HG03280 (cell line): ENCODE results near the gene DNM3.

Experiments
- ATAC-seq: cut with Tn5 transposase; IDR thresholded peaks from one replicate; pipeline ENCODE4 v1.9.1; 2021; ENCODE audit warnings: mild to moderate bottlenecking, moderate library complexity; ENCODE audit not compliant: unreplicated experiment

The DNM3 gene

DNA sequence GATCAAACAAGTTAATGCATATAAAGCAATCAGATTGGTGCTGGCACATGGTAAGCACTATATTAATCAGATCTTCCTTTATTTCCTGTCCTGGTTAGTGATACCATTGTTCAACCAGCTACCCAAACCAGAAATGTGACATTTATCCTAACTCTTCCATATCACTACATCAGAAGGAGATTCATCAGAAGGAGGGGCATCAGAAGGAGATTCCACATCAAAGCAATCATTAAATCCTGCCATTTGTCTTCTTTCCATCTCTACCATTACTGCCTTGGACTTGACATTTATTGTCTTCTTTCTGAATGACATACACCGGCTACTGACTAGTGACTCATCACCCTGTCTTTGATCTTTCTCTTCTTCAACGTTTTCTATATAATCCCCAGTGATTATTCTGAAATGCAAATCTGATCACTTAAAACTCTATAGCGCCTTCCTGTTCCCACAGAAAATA, 75.0 kb downstream of the DNM3 start:
- no peak for ATAC-seq

DNA sequence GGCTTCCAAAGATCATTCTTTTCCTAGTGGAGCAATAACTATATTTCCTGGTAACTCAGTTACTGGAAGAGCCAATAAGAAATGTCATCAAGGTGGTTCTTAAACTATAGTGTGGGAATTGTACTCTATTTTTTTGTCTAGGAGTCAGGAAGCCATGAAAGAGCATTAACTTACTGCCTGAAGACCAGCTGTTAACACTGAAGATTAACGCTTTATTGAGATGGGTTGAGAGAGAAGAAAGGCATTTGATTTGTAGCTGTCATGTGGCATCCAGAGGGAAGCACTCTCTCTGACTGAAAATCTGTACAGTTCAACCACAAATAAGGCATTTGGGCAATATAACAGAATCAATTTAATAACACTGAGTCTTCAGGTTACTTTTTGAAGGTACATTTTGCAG, 76.0 kb downstream of the DNM3 start:
- no peak for ATAC-seq

DNA sequence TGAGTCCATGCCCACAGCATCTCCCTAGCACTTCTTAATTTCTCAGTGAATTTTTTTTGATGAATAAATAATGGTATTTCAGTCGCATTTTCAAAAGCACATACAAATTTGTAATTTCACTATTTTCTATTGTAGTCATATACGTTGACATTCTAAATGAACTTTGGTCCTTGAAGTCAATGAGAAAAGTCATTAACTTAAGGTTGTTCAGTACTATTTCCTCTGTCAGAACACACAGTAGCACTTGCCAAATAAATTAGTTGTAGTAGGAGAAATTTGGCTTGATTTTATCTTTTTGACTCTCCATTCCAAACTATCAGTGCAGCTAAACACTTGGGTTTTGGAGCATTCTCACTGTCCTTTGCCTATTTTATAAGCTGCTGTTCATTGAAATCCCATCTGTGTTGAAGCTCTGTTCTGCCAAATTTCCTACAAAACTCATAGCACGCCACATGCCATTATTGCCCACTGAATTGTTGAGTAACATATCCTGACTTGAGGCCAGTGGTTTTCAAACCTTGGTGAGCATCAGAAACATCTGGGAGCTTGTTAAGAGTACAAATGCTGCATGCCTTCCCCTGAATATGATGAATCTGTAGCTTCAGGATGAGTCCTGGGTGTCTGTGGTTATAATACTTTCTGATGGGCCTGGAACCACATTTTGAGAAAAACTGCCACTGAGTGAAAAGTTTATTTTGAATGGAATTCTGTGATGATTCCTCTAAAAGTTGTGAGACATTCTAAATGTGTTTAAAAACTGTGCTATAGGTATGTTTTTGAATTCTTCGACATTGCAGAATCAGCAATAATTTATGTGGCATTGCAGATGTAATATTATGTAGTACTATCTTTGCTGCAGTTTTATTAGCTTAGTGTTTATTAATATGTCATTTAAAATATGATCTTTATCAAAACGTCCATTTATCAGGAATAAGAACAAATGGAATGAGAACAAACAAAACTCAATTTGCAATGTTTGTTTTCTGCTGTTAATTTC, 78.9 kb downstream of the DNM3 start:
- ATAC-seq = no peak

DNA sequence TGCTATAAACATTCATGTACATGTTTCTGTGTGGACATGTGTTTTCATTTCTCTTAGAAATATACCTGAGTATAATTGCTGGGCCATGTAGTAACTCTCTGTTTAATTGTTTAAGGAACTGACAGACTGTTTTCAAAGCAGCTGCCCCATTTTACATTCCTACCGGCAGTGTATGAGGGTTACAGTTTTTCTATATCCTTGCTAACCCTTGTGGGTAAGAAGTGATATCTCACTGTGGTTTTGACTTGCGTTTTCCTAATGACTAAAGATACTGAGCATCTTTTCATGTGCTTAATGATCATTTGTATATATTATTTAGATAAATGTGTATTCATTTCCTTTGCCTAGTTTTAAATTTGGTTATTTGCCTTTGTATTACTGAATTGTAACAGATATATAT, 81.7 kb downstream of the DNM3 start:
- ATAC-seq = no peak

DNA sequence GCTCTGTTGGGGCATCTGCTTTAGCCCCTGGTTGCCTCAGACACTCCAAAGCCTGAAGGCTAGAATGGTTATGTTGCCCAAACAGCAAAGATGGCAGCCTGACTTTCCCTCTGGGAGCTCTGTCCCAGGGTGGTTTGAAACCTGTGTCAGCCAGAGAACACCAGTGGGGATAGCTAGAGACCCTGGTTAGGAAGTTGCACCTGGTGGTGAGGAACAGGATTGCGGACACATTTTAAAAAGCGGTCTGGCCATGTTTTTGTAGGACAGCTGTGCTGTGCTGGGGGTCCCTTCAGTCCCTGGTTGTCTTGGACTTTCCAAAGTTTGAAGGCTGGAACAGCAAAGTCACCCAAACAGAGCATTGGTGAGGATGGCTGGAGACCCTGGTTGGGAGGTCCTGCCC, 87.8 kb downstream of the DNM3 start:
- no peak for ATAC-seq

DNA sequence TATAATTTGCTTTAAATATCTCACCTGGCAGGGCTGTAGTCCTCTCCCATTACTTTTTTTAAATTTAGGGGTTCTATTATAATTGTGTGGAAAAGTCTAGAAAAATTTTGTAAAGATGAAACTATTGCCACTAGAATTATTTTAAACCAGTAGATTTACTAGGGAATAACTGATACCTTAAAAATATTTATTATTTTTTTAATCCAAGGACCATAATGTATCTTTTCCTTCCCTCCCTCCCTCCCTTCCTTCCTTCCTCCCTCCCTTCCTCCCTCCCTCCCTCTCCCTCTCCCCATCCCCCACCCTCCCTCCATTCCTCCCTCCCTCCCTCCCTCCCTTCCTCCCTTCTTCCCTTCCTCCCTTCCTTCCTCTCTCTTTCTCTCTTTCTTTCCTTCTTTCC, 90.5 kb downstream of the DNM3 start:
- no peak for ATAC-seq

DNA sequence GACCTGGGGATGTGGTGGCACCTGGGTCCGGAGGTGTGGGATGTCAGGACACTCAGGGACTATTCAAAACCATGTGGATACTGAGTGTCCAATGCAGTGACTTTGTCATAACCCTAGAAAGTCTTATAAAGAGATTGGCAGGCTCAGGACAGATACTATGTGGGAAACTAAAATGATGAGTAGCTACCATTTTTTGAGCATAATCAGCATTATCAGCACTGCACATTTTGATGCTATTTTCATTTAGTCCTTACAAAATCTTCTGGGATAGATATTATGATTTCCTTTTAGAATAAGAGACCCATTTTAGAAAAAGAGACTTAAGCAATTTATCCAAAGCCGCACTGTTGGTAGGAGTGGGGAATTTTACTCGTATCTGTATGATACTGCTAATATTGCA, 93.4 kb downstream of the DNM3 start:
- ATAC-seq = no peak

DNA sequence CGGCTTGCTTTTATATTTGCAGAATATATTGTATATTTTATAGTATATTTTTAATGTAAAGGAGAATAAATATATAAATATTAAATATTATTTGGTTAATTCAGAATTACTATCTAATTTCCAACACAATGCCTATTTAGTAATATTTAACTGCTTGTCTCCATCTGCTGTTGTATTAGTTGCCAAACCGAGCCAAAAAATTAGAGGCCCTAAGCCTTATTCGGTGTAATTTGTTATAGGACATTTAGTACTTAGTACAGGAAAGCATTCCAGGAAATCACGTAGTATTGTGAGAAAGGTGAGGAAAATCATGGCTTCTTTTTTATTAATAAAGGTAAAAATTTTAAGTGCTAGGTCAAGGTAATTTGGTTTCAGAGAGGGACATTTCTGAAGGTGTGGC, 93.8 kb downstream of the DNM3 start:
- no peak for ATAC-seq

DNA sequence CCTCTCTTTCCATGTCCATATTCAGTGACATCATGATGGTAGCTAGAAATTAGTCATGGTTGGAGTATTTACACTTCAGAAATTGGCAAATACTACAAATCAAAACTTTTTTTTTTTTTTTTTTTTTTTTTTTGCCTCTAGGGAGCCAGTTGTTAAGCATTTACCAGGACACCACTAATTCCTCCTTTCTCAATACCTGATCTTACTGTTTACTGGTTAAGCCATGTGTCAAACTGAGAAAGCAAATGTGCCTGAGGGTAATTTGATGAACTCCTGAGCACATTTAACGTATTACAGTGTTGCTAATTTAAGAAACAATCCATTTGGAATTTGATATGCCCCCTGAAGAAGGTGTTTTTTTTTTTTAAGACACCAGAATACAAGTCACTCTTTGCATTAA, 94.4 kb downstream of the DNM3 start:
- ATAC-seq = no peak

DNA sequence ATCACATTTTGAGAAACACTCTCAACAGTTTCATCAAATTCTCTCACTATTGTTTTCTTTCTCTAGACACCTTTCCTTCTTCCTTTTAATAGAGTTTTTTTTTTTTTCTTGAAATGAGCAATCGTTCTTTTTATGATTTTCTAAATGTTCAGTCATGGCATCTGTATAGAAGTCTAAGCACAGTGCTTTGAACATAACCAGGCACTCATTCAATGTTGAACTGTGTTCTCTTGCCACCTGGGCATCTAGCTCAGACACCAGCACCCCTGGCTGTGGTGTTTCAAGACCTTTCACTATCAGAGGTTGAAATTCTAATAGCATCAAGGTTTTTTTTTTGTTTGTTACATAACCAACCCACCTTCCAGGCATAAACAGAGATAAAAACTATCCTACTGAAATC, 96.6 kb downstream of the DNM3 start:
- ATAC-seq = no peak

DNA sequence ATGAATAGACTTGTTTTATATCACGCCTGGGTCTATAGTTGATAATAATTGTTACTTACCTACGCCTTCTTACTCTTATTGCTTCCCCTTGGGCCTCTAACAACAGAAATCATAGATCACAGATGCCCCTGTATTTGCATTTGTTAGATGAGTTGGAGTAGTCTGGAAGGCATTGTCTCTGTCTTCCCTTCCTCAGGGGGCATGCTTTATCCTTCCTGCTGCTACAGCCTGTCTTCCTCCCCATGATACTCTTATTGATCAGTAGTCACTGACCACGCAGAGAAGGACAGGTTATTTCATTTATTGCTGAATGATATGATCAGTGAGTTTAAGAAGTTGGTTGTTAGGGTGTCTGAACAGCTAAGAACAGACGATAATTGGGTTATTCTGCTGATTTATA, 98.4 kb downstream of the DNM3 start:
- ATAC-seq = no peak

DNA sequence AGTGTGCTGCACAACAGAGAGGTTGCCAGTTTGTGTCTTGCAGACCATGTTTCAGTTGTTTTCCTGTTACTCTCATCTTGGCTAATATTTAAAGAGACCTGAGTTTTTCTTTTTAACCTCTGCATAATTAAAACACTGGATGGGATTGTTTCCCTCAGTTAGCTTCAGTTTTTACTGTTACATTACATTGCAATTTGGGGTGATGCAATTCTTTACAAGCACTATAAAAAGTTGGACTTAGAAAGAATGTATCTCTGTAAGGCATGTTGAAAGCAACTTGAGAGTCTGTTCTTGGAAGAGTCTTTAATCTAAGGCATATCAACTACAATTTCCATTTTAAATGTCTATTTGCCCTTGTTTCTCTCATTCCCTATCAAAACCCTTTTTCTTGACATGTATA, 99.1 kb downstream of the DNM3 start:
- ATAC-seq = no peak

DNA sequence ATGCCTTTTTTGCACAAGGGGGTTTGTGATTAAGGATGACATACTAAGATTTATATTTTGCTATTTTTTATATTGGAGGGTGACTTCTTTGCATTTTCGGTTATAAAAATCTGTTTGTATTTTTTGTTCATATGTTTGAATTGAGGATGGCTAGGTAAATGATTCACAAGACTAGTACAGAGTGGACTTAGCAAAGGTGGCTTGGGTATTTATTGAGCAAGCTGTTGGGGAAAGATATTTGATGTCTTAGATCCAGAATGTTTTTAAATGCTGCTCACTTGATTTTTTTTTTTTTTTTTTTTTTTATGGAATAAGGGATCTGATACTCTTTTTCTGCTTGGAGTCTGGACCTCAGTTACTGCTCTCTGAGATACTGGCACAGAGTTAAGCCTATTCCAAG, 100.6 kb downstream of the DNM3 start:
- no peak for ATAC-seq

DNA sequence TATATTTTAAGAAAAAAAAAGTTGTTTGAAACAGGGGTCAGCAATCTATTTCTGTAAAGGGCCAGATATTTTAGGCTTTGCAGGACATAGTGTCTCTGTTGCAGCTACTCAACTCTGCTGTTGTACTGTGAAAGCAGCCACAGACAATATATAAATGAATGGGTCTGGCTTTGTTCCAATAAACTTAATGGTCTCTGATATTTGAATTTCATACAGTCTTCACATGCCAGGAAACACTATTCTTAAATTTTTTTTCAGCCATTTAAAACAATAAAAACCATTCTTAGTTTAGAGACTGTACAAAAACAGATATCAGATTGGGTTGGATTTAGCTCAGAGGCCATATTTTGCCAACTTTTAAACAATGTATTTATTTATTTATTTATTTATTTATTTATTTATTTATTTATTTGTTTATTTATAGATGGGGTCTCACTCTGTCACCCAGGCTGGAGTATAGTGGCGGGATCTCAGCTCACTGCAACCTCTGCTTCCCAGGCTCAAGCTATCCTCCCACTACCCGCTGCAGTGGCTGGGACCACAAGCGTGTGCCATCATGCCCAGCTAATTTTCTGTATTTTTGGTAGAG, 102.8 kb downstream of the DNM3 start:
- ATAC-seq = no peak

DNA sequence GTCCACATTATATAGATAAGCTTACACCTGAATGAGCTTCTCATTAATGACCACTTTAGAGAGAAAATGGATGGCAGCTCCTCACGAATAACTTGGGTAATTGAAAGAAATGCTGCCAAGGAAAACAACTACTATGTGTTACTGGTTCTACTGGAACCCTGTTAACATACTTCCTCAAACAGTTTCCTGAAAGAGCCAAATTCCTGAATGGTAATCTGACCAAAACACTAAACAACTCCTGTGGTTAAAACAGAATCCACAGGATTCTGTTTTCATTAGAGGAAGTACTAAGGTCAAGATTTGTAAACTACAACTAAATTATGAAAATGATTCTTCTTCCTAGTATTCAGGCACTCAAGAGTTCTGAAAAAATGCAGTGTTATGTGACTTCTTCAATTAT, 107.2 kb downstream of the DNM3 start:
- no peak for ATAC-seq

DNA sequence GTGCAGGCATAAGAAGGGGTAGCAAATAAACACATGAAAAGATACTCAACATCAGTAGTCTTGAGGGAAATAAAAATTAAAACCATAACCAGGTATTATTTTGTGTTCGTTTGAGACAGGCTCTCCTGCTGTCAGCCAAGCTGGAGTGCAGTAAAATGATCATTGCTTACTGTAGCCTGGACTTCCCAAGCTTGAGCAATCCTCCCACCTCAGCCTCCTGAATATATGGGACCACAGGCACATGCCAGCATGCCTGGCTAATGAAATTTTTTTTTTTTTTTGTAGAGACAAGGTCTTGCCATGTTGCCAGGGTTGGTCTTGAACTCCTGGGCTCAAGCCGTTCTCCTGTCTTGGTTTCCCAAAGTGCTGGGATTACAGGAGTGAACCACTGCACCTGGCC, 108.0 kb downstream of the DNM3 start:
- no peak for ATAC-seq

DNA sequence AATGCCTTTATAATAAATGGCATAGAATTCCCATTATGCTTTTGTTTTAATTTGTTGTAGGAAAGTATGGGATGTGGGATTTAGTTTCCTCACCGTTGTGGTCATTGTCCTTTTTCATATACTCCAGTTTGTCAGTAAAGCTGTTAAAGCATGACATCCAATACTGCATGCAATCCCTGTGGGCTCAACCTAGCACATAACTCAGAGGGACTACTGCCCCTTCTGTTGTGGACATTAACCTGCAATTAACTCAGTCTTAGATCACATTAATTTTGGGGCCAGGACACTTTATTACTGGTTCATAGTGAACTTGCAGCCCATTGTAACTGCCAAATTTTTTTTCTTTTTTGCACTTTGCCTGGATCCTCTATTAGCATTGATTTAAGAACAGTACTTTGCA, 112.5 kb downstream of the DNM3 start:
- ATAC-seq = no peak

DNA sequence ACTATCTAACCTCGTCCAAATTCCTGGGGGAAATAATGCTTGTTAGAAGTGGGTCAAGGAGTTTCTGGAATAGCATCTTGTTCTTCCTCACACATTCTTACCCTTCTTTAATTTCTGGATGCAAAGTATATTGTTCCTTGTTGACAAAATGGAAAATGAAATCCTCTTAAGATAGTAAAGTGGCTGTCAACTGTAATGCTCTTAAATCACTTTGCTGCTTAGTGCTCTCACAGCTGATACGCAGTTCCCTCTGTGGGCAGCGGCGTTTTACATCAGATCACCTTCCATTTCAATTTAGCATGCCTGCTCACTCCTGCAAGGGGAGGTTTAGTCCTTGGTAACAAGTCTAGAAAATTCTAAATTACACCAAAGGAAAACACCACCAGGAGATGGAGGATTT, 113.1 kb downstream of the DNM3 start:
- ATAC-seq = no peak

DNA sequence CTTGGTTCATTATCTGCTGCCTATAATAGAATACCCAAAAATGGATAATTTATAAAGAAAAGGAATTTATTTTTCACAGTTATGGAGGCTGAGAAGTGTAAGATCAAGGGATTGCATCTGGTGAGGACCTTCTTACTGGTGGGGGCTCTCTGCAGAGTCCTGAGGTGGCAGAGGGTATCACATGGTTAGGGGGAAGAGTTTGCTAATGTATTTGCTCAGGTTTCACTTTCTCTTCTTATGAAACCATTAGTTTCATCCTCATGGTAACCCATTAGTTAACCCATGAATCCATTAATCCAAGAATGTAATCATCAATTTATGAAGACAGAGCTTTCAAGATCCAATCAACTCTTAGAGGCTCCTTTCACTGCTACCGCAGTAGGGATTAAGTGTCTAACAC, 120.6 kb downstream of the DNM3 start:
- no peak for ATAC-seq

DNA sequence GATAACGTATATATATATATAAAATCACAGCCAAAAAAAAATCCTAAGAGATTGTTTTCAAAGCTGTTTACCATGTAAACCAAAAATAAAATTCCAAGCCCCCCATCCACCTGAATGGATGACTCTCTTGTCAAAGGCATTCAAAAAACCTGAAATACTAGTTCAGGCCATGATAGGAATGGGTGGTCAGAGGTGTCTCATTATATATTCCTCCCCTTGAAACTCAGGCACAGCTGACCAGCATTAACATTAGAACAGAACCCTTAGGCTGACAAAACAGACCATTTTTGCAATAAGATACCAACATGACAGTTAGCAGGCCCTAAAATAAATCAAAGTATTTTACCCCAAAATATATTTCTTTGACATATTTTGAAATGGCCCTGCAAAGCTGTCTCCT, 122.5 kb downstream of the DNM3 start:
- no peak for ATAC-seq

DNA sequence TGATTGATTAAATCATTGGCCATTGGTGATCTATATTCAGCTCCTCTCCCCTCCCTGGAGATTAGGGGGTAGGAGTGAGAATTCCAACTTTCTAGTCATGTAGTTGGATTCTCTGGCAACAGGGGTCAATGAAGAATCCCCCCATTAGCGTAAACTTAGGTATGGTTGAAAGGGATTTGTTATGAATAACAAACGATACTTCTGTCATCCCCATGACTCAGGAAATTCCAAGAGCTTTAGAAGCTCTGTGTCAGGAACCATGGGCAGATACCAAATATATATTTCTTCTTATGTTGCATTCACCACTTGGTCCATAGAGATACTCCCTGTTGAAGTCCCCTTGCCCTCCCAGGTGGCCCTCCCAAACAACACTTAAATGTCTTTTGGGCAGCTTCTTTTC, 124.5 kb downstream of the DNM3 start:
- ATAC-seq = no peak

DNA sequence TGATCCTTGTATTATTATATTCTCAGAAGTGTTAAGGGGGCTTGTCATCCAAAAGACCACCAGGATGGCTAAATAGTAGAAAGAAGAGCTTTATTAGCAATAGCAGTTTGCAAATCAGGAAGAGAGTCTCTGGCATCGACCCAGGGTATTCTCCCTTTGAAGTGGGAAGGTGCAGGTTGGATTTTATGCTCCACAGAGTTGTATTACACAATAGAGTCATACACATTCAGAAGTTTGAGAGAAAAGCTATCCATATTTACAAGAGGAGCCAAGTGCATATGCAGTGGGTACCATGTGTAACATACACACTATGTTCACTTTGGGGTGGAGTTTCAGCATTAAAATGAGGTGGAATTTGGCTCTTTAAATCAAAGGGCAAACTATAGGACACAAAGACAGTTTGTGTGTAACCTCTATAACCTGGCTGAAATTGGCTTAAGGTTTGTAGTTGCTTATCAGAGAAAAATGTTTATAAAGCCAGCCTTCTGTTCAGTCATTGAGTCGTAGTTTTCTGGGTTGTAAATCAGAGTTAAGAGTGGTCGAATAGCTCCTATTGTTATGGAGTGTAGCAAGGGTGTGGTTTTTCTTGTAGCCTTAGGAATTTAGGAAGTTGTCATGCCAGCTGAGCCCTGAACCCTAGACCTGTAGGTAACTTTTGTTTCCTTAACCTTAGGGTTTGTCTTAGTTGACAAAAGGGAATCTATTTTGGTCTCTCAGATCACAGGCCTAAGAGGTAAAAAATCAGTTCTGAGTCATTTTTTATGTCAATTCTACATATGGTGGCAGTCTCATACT, 125.3 kb downstream of the DNM3 start:
- no peak for ATAC-seq
